ENCODE measurements around the gene ZNF212.

ZNF212 gene

DNA sequence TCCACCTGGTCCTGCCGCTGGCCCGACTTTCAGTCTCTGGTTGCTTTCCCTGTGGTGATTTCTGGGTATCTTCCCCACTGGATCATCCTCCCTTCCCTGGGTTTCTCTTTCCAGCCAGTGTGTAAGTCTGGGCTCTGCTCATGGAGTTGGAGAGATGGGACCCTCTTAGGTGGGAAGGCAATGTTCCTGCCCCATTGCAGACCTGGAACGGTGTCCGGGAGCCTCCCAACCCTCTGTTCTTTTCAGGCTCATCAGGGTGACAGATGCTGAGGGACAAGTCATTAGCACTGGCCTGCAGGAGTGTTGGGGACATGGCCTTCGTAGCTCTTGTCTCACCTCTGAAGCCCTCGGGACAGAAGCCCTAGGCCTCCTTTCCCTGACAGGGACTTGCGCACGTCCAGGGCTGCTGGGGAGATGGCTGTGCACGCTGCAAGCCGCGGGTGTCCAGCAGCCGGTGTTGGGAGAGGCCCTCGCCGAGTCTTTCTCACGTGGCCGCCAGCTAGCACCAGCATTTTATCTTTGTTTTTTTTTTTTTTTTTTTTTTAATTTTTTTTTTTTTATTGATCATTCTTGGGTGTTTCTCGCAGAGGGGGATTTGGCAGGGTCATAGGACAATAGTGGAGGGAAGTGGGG is 39.8 kb downstream of the ZNF212 start:
- TF ChIP-seq EZH2phosphoT487 (IDR thresholded peaks at IDR 0.05; ENCODE audit: low read depth), result no peak
- no peak for TF ChIP-seq CTCF (IDR thresholded peaks at IDR 0.05; ENCODE audit: low read depth, low read length)
- Histone ChIP-seq H3K36me3 (replicated peaks; ENCODE audit: low read depth, low read length) (peaks cover 47% of the 10 kb centered on the region), H3K79me2 (ENCODE audit: low read length) (peaks cover 8% of the 10 kb centered on the region), H3K27me3 (ENCODE audit: low read depth, low read length) (no peaks in the 10 kb centered on the region), H3K4me2 (ENCODE audit: low read length) (no peak overlapping the region), H4K20me1 (ENCODE audit: insufficient read depth, low read length) (0 out of 2 replicates have a peak, but pooled peaks cover 3% of the 10 kb centered on the region), H3K4me3 (ENCODE audit: low read length) (no peak overlapping the region), H3K9ac (ENCODE audit: low read length) (no peak overlapping the region), H3K27ac (ENCODE audit: low read length) (no peak overlapping the region), H3K9me3 (ENCODE audit: insufficient read depth, low read length) (no peaks in the 10 kb centered on the region), H2AFZ (ENCODE audit: low read depth, low read length) (no peak overlapping the region), H3K4me1 (ENCODE audit: low read length) (no peaks in the 10 kb centered on the region)

DNA sequence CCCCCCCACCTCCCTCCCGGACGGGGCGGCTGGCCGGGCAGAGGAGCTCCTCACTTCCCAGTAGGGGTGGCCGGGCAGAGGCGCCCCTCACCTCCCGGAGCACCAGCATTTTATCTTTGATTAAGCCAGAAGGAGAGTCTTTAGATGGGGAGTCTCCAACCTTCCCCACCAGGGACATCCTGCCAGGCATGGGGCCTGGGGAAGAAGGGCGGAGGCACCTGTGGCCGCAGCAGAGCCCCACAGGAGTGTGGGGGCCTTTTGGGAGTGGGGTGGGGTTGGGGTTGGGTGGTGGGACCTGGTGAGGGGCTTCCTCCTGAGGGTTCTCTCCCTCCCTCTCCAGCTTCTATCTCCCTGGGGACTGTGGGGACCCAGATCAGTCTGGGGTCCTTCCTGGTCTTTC is 40.7 kb downstream of the ZNF212 start:
- Histone ChIP-seq H3K79me2 (ENCODE audit: low read length) (peaks cover 3% of the 10 kb centered on the region; the same call in 1 of the 2 replicates), H3K27me3 (ENCODE audit: low read depth, low read length) (no peaks in the 10 kb centered on the region), H3K4me3 (ENCODE audit: low read length) (no peak overlapping the region), H3K27ac (ENCODE audit: low read length) (no peak overlapping the region), H3K4me2 (ENCODE audit: low read length) (no peak overlapping the region), H2AFZ (ENCODE audit: low read depth, low read length) (no peak overlapping the region), H3K4me1 (ENCODE audit: low read length) (no peaks in the 10 kb centered on the region), H3K36me3 (replicated peaks; ENCODE audit: low read depth, low read length) (peaks cover 51% of the 10 kb centered on the region), H3K9ac (ENCODE audit: low read length) (no peak overlapping the region), H4K20me1 (ENCODE audit: insufficient read depth, low read length) (0 out of 2 replicates have a peak, but pooled peaks cover 3% of the 10 kb centered on the region), H3K9me3 (ENCODE audit: insufficient read depth, low read length) (no peaks in the 10 kb centered on the region)
- no peak for TF ChIP-seq CTCF (IDR thresholded peaks at IDR 0.05; ENCODE audit: low read depth, low read length)
- TF ChIP-seq EZH2phosphoT487 (IDR thresholded peaks at IDR 0.05; ENCODE audit: low read depth), result no peak

DNA sequence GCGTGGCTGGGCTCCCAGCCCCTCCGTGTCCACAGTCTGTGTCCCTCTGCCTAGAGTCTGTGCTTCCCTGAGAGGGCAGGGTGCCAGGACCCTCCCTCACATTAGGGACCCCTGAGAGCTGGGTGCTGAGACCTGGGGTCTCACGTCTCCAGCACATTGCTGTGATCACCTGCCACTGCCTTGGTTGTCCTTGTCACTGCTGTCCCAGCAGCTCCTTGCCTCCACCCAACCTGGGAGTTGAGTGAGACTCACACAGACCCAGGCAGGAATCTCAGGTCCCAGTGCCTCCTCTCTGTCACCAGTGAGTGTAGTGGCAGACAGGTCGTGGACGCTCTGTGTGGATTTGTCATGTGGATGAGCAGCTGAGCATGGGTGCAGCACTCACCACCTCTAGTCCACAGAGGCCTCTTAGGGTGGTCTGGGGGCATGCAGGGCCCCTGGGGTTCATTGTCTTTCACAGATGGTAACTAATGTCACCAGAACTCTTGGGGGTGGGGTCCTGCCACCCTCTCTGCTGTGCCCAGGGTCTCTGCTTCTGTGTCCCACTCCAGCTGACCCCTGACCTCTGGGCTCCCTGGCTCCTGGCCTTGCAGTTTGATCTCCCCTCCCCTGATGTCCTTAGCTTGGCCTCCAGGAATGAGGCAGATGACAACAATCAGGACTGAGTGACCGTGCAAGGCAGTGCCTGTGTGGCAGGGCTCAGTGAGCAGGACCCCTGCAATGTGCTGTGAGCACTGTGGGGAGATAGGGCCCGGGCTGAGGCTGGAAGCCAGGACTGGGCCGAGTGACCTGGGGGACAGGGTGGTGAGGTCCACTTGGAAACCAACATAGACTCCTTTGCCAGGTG is 41.4 kb downstream of the ZNF212 start:
- Histone ChIP-seq H3K4me2 (ENCODE audit: low read length) (no peak overlapping the region), H4K20me1 (ENCODE audit: insufficient read depth, low read length) (0 out of 2 replicates have a peak, but pooled peaks cover 3% of the 10 kb centered on the region), H2AFZ (ENCODE audit: low read depth, low read length) (no peak overlapping the region), H3K36me3 (replicated peaks; ENCODE audit: low read depth, low read length) (peaks cover 52% of the 10 kb centered on the region), H3K9me3 (ENCODE audit: insufficient read depth, low read length) (no peaks in the 10 kb centered on the region), H3K4me3 (ENCODE audit: low read length) (no peak overlapping the region), H3K27ac (ENCODE audit: low read length) (no peak overlapping the region), H3K9ac (ENCODE audit: low read length) (no peak overlapping the region), H3K27me3 (ENCODE audit: low read depth, low read length) (no peaks in the 10 kb centered on the region), H3K4me1 (ENCODE audit: low read length) (no peaks in the 10 kb centered on the region), H3K79me2 (ENCODE audit: low read length) (peaks cover 3% of the 10 kb centered on the region; the same call in 1 of the 2 replicates)
- TF ChIP-seq CTCF (IDR thresholded peaks at IDR 0.05; ENCODE audit: low read depth, low read length) (no peak), EZH2phosphoT487 (IDR thresholded peaks at IDR 0.05; ENCODE audit: low read depth) (no peak)
